GM19438 (cell line): Measurements from ENCODE around the gene RDH11.
"Not testable (repeated sequence)": the region's sequence is repeated elsewhere in the genome, so short reads cannot be mapped to it uniquely, and the experiment has no call there.

ENCODE experiments used
- ATAC-seq: cut with Tn5 transposase; IDR thresholded peaks from one replicate; pipeline ENCODE4 v1.9.1; 2021; ENCODE audit warnings: low read depth; ENCODE audit not compliant: unreplicated experiment

Gene RDH11

DNA sequence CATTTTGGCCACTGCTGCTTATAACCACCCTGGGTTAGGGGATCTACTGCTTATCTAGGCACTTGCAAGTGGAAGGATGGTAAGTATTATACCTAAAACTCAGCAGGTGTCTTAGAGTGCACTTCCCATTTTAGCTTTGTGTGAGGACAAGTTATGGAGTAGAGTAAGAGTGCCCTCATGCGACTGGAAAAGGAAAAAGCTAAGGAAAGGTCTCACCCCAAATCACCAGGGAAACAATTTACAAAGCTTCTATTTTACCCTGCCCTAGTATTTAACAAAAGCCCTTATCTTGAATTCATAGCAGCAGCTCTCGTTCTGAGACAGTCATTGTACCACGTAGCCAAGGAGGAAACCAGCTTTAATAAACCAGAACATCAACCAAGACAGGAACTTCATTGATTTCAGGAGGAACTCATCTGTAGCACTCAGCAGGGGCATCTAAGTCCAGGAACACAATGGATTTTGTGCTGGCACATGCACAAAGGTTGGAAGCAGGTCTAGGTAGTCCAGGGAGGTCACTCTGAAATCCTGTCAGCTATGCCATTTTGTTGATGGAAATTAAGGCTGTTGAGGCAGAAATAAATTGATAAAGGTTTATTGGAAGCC, 9.0 kb upstream of the RDH11 start:
- ATAC-seq, result no peak

DNA sequence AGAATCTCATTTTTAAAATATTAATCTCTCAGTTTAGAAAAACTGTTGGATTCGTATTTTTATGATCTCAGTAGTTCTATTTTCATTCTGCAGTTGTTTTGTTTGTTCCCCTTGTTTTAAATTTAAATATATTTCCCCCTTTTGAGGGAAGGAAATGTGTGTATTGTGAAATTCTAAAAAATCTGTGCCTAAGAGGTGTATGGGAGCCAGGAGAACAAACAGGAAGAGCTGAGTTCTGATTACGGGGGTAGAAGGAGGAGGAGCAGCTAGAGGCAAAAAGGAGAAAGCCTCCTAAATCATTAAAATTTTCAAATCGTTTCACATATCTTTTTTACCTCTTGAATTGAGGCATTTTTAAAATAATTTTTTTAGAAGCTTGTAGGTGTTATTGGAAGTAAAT, 8.4 kb upstream of the RDH11 start:
- no peak for ATAC-seq

DNA sequence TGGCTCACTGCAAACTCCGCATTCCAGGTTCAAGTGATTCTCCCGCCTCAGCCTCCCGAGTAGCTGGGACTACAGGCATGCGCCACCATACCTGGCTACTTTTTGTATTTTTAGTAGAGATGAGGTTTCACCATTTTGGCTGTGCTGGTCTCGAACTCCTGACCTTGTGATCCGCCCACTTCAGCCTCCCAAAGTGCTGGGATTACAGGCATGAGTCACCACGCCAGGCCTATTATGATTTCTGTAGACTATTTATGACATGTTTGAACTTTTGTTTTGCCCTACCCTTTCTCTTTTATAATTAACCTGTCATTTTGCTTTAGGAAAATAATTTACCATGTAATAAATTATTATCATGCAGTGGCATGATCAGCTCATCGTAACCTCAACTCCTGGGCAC, 5.9 kb upstream of the RDH11 start, which contains the start of gene RDH12:
Gene RDH12, plus strand, starts transcription at position 395 of the 400 bp plus-strand sequence. CDS start 20,757 bp downstream, outside the sequence.
- ATAC-seq, result not testable (repeated sequence)

DNA sequence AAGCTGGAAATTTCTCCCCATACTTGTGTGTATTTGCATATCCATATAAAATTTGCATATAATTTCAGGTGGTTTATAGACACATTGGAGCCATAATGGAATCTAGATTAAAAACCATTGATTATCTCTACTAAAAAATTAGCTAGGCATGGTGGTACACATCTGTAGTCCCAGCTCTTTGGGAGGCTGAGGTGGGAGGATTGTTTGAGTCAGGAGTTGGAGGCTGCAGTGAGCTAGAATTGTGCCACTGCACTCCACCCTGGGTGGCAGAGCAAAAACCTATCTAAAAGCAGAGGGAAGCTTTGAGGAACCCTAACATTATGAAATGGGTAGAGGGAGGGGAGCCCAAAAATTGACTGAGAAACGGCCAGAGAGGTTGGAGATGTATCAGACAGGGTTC, 2.6 kb upstream of the RDH11 start:
- no peak for ATAC-seq

DNA sequence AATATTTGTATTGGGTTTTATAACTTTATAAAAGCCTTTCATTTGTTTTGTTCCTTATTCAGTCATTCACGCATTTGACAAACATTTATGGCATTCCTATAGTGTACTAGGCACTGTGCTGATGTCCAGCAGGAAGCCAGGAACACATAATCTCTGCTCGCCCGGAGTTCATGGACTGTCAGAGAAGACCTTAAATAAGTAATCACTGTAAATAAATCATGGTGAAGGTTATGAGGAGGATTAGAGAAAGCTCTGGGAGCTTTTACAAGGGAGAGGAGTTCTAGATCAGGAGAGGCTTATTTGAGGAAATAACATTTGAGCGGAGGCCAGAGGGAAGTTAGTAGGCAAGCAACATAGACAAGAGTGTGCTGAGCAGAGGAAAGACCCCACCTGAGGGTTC, 1.4 kb upstream of the RDH11 start:
- ATAC-seq, result no peak

DNA sequence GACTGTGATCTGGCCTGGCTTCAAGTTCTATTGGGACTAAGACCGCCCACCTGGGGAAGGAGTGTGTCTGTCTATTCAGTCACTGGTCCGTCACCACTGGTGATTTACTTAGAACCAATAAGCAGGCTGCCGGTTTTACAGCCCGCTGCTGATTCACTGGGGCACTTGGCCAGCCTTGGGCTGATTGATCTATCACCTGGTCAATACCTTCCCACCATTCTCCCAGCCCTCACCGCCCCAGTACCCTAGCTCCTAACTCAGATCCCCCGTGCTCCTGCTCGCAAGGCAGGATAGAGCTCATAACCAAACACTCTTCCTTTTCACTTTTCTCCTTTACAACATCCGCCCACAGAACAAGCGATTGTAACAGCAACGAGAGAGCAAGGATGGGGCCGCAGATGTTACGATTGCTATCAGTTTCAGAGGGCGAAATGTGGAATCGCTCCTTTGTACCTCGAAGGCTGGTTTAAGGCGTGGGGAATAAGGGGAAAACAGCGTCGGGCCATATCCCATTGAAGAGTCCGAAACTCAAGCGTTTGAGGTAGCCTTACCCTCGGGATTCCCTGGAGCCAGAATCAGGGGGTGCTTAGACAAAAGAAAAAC, 672 bp downstream of the RDH11 start:
- peak; percentile 85 for ATAC-seq

DNA sequence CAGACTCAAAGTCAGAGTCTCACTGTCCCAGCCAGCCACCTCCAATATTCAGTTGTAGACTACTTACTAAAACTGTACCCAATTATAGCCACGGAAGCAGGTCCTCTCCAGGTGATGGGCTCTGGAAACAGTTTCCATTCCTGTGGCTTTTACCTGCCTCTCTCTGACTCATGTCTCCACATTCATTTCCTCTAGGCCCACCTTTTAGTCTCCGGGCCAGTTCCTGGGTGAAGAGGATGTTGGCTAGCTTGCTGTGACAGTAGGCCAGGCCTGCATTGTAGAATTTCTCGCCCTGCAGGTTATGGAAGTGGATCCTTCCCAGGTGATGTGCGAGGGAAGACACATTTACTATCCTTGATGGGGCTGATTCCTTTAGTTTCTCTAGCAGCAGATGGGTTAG, 5.6 kb downstream of the RDH11 start:
- ATAC-seq, result no peak

DNA sequence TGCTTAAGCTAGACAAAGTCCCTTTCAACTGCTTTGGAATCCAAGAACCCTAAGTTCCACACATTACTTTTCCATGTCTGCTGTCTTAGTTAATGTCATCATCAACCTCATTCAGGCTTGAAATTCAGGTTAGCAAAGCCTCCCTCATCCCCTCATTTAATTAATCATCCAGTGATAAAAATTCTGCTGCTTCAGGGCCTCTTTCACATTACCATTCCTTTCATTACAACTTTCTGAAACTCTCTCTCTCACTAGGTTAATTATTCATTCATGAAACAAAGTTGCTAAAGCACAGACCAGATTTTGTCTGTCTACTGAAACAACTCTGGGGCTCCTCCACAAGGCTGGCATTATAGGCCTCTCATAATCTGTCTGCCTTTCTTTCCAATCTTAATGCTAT, 11.7 kb downstream of the RDH11 start:
- ATAC-seq, result no peak

DNA sequence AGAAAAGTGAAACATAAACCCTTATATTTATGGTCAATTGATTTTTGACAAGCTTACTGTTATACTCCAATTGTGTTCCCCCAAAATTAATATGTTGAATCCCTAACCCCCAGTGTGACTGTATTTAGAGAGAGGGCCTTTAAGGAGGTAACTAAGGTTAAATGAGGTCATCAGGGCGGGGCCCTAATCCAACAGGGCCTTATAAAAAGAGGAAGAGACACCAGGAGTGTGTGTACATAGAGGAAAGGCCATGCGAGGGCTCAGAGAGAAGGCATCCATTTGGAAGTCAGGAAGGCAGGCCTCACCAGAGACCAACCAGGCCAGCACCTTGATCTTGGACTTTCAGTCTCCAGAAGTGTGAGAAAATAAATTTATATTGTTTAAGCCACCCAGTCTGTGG, 14.6 kb downstream of the RDH11 start:
- no peak for ATAC-seq

DNA sequence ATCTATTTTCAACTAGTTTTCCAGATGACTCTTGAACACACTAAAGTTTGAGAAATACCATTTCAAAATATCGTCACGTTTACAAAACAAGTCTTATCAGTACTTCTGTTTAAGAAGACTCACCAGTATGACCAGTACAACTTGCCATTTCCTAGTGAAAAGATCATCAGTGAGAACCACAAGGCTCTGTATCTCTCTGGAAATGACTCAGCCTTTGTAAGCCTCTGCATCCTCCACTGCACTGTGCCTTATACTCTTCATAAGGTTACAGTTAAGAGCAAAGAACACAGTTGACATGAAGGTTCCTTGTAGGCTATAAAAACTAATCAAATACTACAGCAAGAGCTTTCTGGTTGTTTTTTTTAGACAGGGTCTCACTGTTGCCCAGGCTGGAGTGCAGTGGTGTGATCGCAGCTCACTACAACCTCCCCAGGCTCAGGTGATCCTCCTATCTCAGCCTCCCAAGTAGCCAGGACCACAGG, 15.4 kb downstream of the RDH11 start:
- peak; percentile 97 for ATAC-seq

DNA sequence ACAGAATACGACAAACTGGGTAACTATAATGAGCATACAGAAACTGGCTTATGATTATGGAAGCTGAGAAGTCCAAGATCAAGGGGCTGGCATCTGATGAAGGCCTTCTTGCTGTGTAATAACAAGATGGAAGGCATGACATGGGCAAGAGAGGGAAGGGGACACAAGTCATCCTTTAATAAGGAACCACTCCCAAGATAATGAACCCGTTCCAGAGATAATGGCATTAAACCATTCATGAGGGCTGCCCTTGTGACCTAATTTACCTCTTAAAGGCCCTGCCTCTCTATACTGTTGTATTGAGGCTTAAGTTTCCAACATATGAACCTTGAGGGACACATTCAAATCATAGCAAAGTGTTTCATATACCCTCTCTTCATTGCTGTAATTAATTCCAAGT, 16.6 kb downstream of the RDH11 start:
- ATAC-seq, result no peak

DNA sequence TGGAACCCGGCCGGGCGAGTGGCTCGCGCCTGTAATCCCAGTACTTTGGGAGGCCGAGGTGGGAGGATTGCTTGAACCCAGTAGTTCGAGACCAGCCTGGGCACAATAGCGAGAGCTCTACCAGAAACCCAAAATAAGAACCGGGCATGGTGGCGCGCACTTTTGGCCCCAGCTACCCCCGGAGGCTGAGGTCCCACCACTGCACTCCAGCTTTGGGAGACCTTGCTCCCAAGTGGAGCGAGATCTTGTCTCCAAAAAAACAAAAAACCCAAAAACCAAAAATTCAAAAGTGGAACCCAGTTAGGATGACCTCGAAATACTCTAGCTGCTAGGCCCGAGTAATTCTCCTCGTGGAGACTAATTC, 20.4 kb downstream of the RDH11 start:
- ATAC-seq, result no peak

DNA sequence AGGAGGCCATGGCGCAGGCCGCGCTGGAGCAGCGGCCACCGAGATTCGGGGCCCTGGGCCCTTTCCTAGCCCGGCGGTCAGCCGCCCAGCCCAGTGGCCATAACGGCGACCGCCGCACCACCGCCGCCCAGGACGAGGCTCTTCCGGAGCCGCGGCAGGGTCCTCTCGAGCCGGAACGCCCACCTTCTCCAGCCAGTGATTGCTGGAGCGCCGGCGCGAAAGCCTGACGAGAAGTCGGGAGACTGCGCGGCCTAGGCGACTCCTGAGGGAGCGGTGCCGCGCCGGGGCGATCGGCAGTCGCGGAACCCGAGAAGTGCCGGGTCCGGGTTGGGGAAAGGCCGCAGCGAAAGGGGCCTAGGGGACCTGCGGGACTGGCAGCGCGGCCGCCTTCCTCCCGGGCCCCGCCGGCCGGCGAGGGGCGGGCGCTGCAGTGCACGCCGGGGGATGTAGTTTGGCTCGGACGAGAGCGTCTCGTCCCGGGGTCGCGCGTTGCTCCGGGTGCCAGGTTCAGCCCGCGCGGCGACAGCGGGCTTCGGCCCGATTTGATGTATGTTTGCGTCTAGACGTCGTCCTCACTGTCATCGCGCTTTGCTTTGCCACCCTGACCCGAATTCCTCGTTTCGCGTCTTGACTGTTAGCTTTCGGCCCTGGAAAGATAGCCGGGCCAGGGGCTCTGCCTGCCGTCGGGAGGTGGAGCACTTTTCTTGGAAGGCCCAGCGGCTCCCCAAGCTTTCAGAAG, 20.9 kb downstream of the RDH11 start, which contains the start of gene VTI1B:
Gene VTI1B, minus strand, starts transcription at position 153 of the 739 bp plus-strand sequence. Its CDS starts 143 bp downstream, at position 10.
- ATAC-seq, result peak; percentile 87

DNA sequence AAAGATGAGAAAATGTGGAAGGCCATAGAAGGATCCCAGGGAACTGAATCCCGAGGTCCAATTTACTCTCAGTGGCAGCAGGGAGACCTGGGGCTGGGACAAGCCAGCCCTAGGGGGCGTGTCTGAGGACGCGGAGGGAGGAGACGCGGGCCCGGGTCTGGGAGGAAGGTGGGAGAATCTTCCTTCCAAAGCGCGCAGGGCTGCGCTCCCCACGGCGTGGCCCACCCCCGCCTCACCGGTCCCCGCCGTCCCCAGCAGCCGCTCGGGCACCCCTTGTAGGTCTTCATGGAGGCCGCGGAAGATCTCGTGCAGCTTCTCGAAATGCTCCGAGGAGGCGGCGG, 21.5 kb downstream of the RDH11 start:
- peak; percentile 47 for ATAC-seq

DNA sequence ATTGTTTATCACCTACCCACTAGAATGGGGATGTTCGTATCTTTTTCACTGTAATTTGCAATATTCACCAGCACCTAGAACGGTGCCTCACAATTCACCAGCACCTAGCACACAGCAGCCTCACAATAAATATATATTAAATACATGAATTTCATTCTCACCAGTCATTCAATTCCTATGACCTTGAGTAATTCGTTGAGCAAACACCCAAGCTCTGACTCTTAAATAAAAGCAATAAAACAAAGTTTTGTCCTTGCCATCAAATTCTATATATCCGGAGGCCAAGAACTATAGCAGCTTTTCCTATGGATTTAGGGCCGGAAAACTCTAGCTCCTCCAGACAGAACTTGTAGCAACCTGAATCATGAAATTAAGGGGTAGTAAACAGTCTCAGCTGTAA, 22.1 kb downstream of the RDH11 start:
- no peak for ATAC-seq

DNA sequence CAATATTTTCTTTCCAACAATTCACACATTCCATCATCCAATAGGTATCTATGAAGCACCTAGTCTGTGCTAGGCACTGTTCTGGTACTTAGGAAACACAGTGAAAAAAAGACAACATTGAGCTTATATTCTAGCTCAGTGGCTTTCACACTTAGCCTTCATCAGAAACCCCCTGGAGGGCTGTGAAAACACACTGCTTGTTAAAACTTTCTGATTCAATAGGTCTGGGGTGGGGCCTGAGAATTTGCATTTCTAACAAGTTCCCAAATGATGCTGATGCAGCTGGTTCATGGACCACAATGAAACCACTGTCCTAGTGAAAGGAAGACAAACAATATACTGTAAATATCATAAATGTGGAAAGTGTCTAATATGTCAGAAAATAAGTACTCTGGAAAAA, 27.0 kb downstream of the RDH11 start:
- no peak for ATAC-seq

DNA sequence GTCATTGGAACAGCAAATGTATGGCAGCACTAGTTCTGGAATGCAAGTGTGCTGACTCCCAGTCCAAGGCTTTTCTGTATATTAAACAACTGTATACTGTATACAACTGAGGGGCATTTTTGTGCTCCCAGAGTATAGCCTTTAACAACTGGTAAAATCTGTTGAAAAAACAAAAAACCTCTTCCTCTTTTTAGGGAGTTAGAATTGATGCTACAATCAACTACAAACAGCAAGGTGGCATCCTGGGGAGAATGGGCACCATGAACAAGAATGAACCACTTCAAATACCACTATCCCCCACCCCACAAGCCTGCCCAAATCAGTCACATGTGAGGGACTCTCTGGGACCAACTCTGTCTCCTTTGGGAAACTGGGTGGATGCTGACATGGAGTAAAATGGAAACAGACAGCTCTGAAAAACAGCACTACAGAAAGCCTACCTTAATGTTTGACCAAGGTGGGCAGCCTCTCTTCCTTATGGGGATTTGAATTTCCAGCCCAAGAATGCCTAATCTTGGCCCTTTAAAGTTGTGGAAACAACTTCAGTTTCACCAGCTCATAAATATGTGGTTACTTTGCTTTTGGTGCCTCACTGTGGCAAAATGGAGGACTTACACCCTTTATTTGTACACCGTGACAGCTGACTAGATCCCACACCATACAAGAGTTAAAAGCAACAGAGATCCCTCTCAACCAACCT, 28.7 kb downstream of the RDH11 start:
- ATAC-seq, result no peak

DNA sequence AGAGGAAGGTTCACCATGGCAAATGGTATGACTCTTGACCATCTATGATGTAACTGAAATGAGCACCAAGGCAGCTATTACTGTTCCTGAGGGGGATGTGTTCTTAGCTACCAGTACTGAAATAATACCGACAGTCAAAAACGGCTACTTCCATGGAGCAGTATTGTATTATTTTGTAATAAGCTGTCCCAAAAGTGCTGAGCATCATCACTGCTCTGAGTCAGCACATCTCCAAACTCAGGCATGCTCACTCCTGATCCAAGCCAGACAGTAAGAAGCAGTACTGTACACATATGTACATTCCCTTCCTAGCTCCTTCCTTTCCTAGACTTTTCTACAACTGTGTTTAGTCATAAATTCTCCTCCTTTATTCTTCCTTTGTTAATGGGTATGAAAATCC, 29.7 kb downstream of the RDH11 start:
- no peak for ATAC-seq

DNA sequence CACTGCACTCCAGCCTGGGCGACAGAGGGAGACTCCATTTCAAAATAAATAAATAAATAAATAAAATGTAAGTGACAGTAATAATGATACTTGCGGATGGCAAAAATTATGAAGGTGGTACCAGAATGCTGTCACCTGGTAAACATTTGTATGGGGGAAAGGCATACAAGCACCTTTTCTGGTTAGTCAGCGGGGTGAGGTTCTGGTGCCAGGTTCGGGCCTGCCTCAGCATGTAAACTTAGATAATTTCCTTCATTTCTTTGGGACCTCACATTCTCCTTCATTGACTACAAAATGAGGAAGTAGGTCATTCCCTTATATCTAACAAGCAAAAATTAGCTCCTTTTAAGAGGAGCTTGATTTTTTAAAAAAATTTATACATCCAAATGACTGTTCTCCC, 31.9 kb downstream of the RDH11 start:
- no peak for ATAC-seq

DNA sequence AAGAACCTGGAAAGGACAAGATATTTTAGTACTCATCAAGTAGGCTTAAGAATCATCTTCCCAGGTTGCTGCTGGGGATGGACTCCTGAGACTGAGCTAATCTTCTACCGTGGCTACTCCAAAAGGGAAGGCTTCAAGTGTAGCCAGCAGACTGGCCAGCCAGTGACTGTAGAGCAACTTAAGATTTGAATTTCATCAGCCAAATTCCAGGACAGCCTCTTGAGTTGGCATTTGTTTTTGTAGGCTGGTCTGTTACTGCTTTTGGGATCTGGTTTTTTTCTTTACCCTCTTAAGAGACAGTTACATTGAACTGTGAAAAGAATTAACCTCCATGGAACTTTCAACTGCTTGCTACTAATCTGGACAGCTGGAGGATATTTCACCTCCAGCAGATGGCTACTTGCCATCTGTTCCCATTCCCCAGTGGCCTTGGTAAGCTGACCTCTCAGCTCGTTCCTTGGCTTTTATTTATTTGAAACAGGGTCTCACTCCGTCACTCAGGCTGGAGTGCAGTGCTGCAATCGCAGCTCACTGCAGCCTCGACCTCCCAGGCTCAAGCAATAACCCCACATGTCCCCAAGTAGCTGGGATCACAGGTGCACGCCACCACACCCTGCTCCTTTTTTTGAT, 41.8 kb downstream of the RDH11 start:
- no peak for ATAC-seq

DNA sequence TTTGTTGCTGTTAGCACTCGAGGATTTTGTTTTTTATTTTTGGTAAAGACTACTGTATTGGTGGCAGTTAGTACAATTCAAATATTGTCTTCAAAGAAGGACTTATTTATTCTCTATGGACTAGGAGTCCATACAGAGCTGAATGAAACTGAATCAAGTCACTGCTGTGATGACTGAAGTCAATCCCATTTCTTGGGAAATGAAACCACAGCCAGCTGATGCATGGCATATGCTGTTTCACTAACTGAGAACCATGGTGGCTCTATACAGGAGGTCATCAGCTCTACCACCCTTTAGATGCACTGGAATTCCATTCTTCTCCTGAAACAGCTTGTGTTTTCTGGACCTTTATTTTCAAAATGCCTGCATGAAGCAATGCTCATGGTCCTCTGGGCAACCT, 43.4 kb downstream of the RDH11 start:
- ATAC-seq, result no peak
